Neural crest cell (in vitro differentiated cells): ENCODE results near the gene HNRNPU. TPM values are rescaled to one million over a fixed set of nuclear protein-coding genes. Genes with fewer than 3 reads are reported as not detected.
A peak's percentile ranks its signal among the peaks of the same experiment; 100 is the strongest.

Experiments
- DNase-seq: peaks from one replicate; pipeline ENCODE4 v3.0.0; 2021; ENCODE audit warnings: low read depth, mixed read lengths, low spot score
- H3K27ac Mint-ChIP-seq: one replicate; pipeline ENCODE4 v1.8.0; 2021; ENCODE audit warnings: mild to moderate bottlenecking, mixed read lengths; ENCODE audit not compliant: unreplicated experiment
- H3K27me3 Mint-ChIP-seq: 2 replicates; pipeline ENCODE4 v1.8.0; 2021; ENCODE audit warnings: low read depth, mild to moderate bottlenecking, mixed read lengths
- H3K36me3 Mint-ChIP-seq: 2 replicates; pipeline ENCODE4 v1.8.0; 2021; ENCODE audit warnings: low read depth, mild to moderate bottlenecking, mixed read lengths
- H3K4me1 Mint-ChIP-seq: 2 replicates; pipeline ENCODE4 v1.8.0; 2021; ENCODE audit warnings: mixed read lengths
- H3K4me3 Mint-ChIP-seq: one replicate; pipeline ENCODE4 v1.8.0; 2021; ENCODE audit warnings: mild to moderate bottlenecking, mixed read lengths
- H3K9me3 Mint-ChIP-seq: 2 replicates; pipeline ENCODE4 v1.8.0; 2021; ENCODE audit warnings: mixed read lengths
- total RNA-seq: library from RNA; stranded (reverse); gene quantifications from 2 replicates; pipeline ENCODE4 v1.2.1, GENCODE V29; 2021
- TF ChIP-seq, protein P1 (sequence below): fragments of 200-600 bp; sonication (generic); conservative IDR thresholded peaks from 2 replicates; pipeline ENCODE4 v1.5.0; 2021; ENCODE audit warnings: antibody characterized with exemption, mild to moderate bottlenecking

The HNRNPU gene
- total RNA-seq, 1 donor from 2014 or later: 695 TPM

DNA sequence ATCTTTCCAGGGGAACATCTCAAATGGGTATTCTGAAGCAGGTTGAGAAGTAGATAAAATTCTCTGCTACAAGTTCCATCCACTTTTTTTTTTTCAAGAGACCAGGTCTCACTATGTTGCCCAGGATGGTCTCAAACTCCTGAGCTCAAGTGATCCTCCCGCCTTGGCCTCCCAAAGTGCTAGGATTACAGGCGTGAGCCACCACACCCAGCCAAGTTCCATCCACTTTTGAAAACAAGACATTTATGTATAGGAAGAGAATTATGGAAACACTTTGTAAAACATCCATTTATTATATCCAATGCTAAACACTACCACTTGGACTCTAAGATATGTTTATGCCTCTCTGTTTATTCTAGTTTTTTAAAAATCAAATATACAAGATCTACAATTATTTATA is 13.4 kb downstream of the HNRNPU start:
- DNase-seq: no peak
- H3K27ac Mint-ChIP-seq: no peak overlapping the region
- H3K36me3 Mint-ChIP-seq: peaks cover 31% of the 10 kb centered on the region

DNA sequence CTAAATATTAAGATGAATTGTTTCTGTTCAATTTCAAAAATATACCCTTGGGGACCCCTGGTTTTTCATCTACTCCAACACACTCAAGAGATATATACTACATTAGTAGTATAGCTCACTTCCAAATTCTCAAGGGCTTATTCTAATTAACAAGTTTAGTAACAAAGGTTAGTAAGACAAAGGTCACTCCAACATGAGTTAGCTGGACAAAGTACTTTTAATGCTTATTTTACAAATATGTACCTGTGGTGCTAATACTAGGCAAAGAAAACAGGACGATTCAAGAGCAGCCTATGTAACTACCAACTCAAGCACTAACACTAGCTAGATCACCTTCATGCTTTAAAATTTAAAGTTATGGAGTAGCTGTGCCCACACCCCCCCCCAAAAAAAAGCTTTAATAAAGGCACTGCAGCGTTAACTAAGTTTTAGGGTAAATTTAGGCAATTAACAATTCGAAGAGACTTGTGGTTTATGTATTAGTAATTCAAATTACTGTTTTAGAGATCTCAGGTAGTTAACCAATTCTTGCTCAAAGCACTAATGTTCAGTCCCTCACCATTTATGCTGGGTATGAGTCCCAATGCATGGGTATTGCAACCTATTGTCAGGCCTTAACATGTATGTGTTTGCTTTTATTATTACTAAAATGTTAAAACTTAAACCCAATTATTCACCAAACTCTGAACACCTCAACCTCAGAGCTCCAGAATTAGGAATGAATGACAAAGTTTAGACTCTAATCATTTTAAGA is 14.1 kb downstream of the HNRNPU start:
- H3K9me3 Mint-ChIP-seq: no peaks in the 10 kb centered on the region
- no peak for DNase-seq
- peaks cover 9% of the 10 kb centered on the region for H3K4me1 Mint-ChIP-seq
- H3K4me3 Mint-ChIP-seq: no peak overlapping the region
- TF ChIP-seq, protein P1, sequence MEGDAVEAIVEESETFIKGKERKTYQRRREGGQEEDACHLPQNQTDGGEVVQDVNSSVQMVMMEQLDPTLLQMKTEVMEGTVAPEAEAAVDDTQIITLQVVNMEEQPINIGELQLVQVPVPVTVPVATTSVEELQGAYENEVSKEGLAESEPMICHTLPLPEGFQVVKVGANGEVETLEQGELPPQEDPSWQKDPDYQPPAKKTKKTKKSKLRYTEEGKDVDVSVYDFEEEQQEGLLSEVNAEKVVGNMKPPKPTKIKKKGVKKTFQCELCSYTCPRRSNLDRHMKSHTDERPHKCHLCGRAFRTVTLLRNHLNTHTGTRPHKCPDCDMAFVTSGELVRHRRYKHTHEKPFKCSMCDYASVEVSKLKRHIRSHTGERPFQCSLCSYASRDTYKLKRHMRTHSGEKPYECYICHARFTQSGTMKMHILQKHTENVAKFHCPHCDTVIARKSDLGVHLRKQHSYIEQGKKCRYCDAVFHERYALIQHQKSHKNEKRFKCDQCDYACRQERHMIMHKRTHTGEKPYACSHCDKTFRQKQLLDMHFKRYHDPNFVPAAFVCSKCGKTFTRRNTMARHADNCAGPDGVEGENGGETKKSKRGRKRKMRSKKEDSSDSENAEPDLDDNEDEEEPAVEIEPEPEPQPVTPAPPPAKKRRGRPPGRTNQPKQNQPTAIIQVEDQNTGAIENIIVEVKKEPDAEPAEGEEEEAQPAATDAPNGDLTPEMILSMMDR: no peak
- no peak overlapping the region for H3K27ac Mint-ChIP-seq
- no peaks in the 10 kb centered on the region for H3K27me3 Mint-ChIP-seq
- H3K36me3 Mint-ChIP-seq: peaks cover 28% of the 10 kb centered on the region

More for the DNA sequence above, 13.4 kb downstream of the HNRNPU start:
- H3K4me3 Mint-ChIP-seq: no peak overlapping the region
- no peaks in the 10 kb centered on the region for H3K27me3 Mint-ChIP-seq
- H3K9me3 Mint-ChIP-seq: no peaks in the 10 kb centered on the region
- TF ChIP-seq, protein P1: no peak
- peaks cover 15% of the 10 kb centered on the region for H3K4me1 Mint-ChIP-seq

GRCh38 chr1:244849189-244849866 is 15.0 kb downstream of the HNRNPU start:
- Mint-ChIP-seq H3K27ac (no peak overlapping the region), H3K4me1 (peaks cover 8% of the 10 kb centered on the region), H3K4me3 (no peak overlapping the region), H3K9me3 (no peaks in the 10 kb centered on the region), H3K36me3 (peaks cover 21% of the 10 kb centered on the region), H3K27me3 (no peaks in the 10 kb centered on the region)
- DNase-seq: no peak
- TF ChIP-seq, protein P1: no peak

DNA sequence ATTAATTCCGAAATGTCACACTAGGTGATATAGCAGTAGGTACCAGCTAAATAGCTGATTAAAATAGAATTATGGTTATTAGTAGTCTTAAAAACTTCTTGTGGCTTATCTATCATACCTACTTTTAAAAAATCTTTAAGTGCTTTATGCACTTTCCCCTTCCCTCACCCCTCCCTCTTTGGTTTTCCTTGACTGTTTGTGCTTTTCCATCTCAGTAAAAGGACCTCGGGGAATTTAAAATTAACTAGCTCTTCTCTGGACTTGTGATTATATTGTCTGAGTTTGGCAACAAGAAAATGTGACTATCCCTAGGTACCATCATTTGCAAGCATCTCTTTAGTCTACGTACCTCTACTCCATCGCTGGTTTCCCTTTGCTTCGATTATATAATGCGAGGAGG is 17.7 kb downstream of the HNRNPU start:
- Mint-ChIP-seq H3K4me3 (no peak overlapping the region), H3K9me3 (no peaks in the 10 kb centered on the region), H3K36me3 (peaks cover 17% of the 10 kb centered on the region), H3K27me3 (no peaks in the 10 kb centered on the region), H3K27ac (no peak overlapping the region), H3K4me1 (no peaks in the 10 kb centered on the region)
- TF ChIP-seq, protein P1: no peak
- DNase-seq: no peak

DNA sequence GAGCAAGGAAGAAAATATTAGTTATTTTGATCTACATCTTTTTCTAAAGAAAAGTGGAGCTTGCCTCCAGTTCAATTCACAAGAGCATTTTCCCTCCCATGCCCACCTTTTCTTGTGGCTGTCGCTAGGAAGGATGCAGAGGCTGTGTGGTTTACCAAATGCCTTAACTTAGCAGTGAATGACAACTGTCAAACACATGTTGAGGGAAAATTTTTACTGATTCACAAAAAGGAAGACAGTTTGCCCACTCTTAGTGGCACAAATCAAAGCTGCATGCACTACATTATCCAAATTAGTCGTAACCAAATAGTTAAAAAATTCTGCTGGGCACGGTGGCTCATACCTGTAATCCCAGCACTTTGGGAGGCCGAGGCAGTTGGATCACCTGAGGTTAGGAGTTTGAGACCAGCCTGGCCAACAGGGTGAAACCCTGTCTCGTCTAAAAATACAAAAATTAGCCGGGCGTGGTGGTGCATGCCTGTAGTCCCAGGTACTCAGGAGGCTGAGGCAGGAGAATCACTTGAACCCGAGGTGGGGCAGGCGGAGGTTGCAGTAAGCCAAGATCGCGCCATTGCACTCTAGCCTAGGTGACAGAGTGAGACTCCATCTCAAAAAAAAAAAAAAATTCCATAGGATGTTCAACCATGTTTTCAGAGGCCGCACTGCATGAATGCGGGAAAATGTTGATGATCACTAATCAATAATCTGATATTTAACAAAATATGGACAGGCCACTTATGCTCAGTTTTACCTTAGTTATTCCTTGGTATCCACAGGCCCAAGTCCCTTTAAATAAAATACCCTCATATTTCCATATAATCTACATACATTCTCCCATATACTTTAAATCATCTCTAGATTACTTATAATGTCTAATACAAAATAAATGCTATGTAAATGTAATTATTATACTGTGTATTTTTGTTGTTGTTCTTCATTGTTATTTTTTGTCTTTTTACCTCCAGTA is 19.9 kb downstream of the HNRNPU start:
- Mint-ChIP-seq H3K36me3 (peaks cover 23% of the 10 kb centered on the region), H3K4me1 (peaks cover 8% of the 10 kb centered on the region), H3K4me3 (peak overlapping the region; percentile 5), H3K27ac (no peak overlapping the region), H3K27me3 (peaks cover 3% of the 10 kb centered on the region), H3K9me3 (no peaks in the 10 kb centered on the region)
- no peak for DNase-seq
- TF ChIP-seq, protein P1: no peak
